ENCODE results near the gene KCNQ1. TPM values are rescaled to one million over a fixed set of nuclear protein-coding genes. Genes with fewer than 3 reads are reported as not detected.

The KCNQ1 gene
- total and polyA plus RNA-seq, 2 donors (not counting 3 experiments of a cell fraction or from before 2014, with no cell fraction given): 0.07 to 0.09 TPM

GRCh38 chr11:2569321-2569721 is 124.5 kb downstream of the KCNQ1 start:
- no peak overlapping the region for H3K4me2 ChIP-seq (ENCODE audit: insufficient read depth, low read length)
- H4K20me1 ChIP-seq (replicated peaks; ENCODE audit: control insufficient read depth, extremely low read depth, insufficient read depth, low read length): no peaks in the 10 kb centered on the region
- no peak overlapping the region for H3K9ac ChIP-seq (replicated peaks; ENCODE audit: extremely low read depth, insufficient read depth, low read length)
- ChIA-PET POLR2A (no interaction called here), CTCF (no interaction called here)
- dilution Hi-C loops (cut with MboI; ENCODE audit: extremely low pct_ligation_motif_present, low sequenced_read_pairs) (no loop called here), intact Hi-C loops (cut with micrococcal nuclease) (no loop called here)
- H2AFZ ChIP-seq (ENCODE audit: low read depth, low read length): no peak overlapping the region
- H3K4me3 ChIP-seq (replicated peaks in 1 of 3; ENCODE audit: insufficient read depth in 1 of 3, low read depth in 1 of 3, low read length in 3 of 3): no peak overlapping the region
- H3K9me3 ChIP-seq (replicated peaks; ENCODE audit: control insufficient read depth, insufficient read depth, low read length): no peaks in the 10 kb centered on the region
- FAIRE-seq: no peak
- no peaks in the 10 kb centered on the region for H3K9me1 ChIP-seq (replicated peaks; ENCODE audit: control insufficient read depth, extremely low read depth, insufficient read depth, low read length)
- H3K36me3 ChIP-seq (ENCODE audit: control insufficient read depth in 2 of 2, extremely low read depth in 1 of 2, insufficient read depth in 2 of 2, low read length in 2 of 2): no peaks in the 10 kb centered on the region
- H3K79me2 ChIP-seq (ENCODE audit: control insufficient read depth, insufficient read depth, low read length): no peaks in the 10 kb centered on the region
- no peak for TF ChIP-seq GATA2 (IDR thresholded peaks at IDR 0.05; ENCODE audit: insufficient read depth, insufficient read length, low read depth, low read length)
- TF ChIP-seq MAX (IDR thresholded peaks at IDR 0.05; ENCODE audit: insufficient read depth, insufficient read length): no peak
- TF ChIP-seq FOS (IDR thresholded peaks at IDR 0.05; ENCODE audit: borderline replicate concordance, insufficient read depth, low read length): no peak
- TF ChIP-seq MYC (IDR thresholded peaks at IDR 0.05; ENCODE audit: low read depth, low read length): no peak
- TF ChIP-seq JUN (IDR thresholded peaks at IDR 0.05; ENCODE audit: borderline replicate concordance, insufficient read depth, insufficient read length, low read depth): no peak
- TF ChIP-seq CTCF (IDR thresholded peaks at IDR 0.05; ENCODE audit: extremely low read depth in 1 of 2, insufficient read depth in 1 of 2, low read depth in 1 of 2, low read length in 2 of 2): no peak
- no peak for TF ChIP-seq POLR2AphosphoS5 (IDR thresholded peaks at IDR 0.05; ENCODE audit: insufficient read depth, low read depth, low read length)
- no peak for TF ChIP-seq POLR2A (IDR thresholded peaks at IDR 0.05; ENCODE audit: low read depth, low read length)
- TF ChIP-seq EZH2 (IDR thresholded peaks at IDR 0.05; ENCODE audit: borderline replicate concordance, low read depth, low read length, severe bottlenecking): no peak
- DNase-seq (ENCODE audit: low read depth, low spot score): no peak
- no peak overlapping the region for H3K27ac ChIP-seq (ENCODE audit: insufficient read depth, low read depth, low read length)
- BruUV-seq (replicated peaks): no TSS peak
- H3K4me1 ChIP-seq (ENCODE audit: control insufficient read depth, extremely low read depth, insufficient read depth, low read length): no peaks in the 10 kb centered on the region
- H3K27me3 ChIP-seq (ENCODE audit: control insufficient read depth in 2 of 2, insufficient read depth in 2 of 2, low read length in 2 of 2): no peaks in the 10 kb centered on the region
